Inflammatory macrophage treated with lipopolysaccharide for 1 hour (primary cell): ENCODE measurements around the gene SEC14L3.

Experiments
- DNase-seq, 2 donors: peaks; one replicate each; pipeline ENCODE4 v3.0.0-alpha.2; 2020 to 2022

SEC14L3 gene

DNA sequence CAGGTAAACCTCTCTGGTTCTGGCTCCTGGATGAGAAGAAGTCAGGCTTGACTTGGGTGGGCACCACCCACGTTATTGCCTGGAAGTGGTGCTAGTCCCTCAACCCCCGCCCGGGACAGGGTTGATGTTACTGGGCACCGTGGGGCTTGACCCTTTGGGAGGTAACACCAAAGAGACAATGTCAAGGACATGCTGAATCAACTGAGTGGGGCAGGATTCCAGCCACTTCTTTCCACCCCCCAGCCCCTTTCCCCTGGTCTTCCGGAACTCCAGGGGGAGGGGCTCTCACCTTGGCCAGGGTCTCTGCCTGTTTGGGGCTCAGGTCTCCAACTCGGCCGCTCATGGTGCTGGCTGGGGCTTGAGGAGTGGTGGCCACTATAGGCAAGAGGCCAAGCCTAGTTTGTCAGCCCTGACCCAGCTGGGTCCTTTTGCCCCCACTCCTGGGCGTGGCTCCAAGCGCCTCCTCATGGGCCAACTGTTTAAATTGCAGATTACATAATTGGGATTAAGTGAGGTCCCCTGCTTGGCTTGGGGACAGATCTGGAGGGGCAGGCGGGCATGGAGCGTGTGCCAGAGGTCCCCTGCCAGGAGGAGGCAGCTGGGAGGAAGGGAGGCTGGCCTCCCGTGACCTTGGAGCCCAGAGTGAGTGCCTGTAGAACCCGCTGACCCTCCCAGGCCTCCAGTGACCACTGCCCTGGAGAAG is at the start of gene SEC14L3:
TSS of gene SEC14L3 (minus strand) at position 402 of the 703 bp plus-strand sequence. CDS start at position 343, 59 bp downstream.
- DNase-seq, result no peak

GRCh38 chr22:30519842-30520425 is 48.1 kb upstream of the SEC14L3 start:
- DNase-seq, result no peak

- DNase-seq, result no peak
These were observed 44.9 kb upstream of the SEC14L3 start for GRCh38 chr22:30516731-30517130.

DNA sequence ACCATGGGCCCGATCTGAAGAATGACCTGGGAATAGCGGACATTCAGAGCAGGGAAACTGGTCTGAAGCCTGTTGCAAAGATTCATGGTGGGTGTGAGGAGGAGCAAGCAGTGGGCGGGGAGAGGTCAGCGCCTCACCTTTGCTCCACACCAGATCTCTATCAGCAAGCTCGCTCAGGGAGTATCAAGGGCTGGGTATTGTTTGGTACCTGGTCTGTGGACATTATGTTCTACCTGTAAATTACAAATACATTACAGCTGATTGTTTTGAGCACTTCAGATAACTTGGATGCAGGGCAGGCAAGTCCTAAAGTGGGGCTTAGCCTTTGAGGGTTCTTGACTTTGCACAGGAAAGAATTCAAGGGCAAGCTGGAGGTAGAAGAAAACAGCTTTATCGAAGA is 44.5 kb upstream of the SEC14L3 start:
- no peak for DNase-seq

GRCh38 chr22:30514252-30514651 is 42.4 kb upstream of the SEC14L3 start:
- DNase-seq, result no peak

DNA sequence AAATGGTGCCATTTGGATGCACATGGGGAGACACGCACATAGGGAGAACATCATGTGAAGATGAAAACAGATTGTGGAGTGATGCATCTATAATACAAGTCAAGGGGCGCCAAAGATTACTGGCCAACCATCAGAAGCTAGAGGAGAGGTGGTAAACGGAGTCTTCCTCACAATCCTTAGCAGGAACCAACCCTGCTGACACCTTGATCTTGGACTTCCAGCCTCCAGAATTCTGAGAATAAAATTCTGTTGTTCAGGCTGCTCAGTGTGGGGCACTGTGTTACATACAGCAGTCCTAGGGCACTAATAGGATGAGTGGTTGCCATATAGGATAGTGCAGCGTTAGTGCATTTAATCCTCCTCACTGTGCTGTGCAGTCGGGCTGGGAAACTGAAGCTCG is 41.6 kb upstream of the SEC14L3 start:
- DNase-seq, result no peak

- no peak for DNase-seq
These were observed 40.1 kb upstream of the SEC14L3 start for GRCh38 chr22:30511911-30512310.

DNA sequence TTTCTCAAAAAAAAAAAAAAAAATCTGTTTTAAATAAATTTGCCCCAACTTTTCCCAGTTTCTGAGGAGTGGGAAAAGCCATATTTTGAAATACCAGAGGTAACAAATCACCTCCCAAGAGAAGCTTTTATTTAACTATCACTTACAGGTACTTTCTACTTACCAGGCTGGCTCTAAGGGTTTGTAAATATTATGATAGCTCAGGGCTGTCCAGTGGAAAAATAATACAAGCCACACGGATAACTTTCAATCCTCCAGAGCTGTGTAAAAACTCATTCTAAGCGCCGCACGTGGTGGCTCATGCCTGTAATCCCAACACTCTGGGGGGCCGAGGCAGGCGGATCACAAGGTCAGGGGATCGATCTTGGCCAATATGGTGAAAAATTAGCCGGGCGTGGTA is 39.3 kb upstream of the SEC14L3 start:
- no peak for DNase-seq

DNA sequence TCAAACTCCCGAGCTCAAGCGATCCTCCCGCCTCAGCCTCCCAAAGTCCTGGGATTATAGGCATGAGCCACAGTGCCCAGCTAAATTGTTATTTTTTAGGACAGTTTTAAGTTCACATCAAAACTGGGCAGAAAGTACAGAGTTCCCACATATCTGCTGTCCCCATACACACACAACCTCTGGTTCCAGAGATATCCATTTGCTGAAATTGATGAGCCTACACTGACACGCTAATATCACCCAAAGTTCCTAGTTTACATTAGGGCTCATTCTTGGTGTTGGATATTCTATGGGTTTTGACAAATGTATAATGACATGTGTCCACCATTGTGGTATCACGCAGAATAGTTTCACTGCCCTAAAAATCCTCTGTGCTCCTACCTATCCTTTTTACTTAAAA is 36.4 kb upstream of the SEC14L3 start:
- DNase-seq, result no peak

- DNase-seq, result no peak
These were observed 35.9 kb upstream of the SEC14L3 start for GRCh38 chr22:30507670-30508069.

DNA sequence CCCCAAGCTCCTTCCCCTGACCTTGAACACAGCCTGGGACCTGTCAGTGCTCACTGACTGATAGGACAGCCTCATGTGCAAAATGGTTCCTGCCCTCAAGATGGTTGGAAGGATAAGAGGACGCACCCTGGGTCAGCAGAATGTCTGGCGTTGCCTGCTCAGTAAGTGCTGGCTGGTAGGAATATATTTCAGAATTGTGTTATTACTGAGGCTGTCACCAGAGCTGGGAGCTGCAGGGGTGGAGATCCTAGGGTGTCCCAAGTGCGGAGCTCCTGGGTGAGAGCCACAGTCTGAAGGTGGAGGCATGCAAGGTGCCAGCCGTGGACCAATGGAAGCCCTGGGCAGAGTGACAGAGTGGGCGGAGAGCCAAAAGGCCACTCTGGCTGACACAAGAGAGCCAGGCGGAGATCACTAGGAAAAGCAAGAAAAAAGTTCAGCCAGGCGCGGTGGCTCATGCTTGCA is 34.7 kb upstream of the SEC14L3 start:
- no peak for DNase-seq

GRCh38 chr22:30503551-30503950 is 31.7 kb upstream of the SEC14L3 start:
- DNase-seq, result no peak

DNA sequence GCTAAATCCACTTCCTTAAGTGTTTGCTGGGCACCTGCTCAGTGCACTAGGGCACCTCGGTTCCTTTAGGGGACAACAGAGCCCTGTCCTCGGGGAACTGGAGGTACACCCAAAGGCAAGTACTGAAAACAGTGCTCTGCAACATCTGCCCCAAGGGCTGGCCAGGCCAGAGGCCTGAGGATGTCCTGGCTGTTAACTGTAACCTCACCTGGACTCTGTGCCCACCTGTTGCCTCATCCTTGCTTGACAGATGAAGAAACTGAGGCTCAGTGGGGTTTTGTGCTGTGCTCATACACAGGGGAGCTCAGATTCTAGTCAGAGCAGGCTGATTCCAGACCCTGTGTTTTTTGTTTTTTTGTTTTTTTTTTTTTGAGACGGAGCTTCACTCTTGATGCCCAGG is 31.1 kb upstream of the SEC14L3 start:
- DNase-seq, result no peak

DNA sequence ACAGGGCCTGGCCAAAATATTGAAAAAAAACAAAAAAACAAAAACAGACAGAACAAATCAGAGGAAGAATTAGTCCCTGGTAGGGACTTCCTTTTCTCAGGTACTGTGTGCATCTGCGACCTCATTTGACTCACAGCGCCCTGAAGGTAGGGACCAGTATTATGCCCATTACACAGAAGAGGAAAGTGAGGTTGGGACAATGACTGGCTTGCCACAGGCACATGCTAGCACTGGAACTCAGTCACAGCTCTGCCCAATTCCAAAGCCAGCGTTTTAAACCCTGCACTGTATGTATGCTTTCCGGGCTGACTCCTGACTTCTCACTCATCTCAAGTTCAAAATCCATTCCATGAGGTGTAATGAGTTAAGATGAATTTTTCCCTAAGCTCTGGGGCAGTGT is 30.3 kb upstream of the SEC14L3 start:
- no peak for DNase-seq

- DNase-seq, result no peak
These were observed 28.8 kb upstream of the SEC14L3 start for GRCh38 chr22:30500628-30501027.

DNA sequence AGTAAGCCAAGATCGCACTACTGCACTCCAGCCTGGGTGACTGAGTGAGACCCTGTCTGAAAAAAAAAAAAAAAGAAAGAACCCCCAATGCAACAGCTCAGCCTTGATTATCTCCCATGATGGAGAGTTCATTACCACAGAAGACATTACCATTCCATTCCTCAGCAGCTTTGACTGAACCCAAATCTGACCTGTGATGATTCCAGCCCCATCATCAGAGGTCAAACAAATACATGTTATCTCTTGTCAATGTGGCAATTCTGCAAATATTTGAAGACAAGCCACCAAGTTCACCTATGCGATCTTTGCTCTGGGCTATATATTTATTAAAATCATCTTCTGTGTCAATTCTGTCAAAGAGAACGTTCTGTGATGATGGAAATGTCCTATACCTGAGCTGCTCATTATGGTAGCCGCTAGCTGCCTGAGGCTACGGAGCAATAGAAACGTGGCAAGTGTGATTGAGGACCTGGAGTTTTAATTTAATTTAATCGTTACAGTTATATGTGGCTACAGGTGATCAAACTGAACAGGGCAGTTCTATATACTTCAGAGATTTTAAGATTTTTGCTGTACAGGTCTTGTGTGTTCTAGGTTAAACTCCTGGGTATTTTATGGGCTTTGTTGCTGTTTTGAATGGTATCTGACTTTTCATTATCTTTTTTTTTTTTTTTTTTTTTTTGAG is 25.8 kb upstream of the SEC14L3 start:
- DNase-seq, result no peak

GRCh38 chr22:30495041-30495784 is 23.4 kb upstream of the SEC14L3 start:
- no peak for DNase-seq

DNA sequence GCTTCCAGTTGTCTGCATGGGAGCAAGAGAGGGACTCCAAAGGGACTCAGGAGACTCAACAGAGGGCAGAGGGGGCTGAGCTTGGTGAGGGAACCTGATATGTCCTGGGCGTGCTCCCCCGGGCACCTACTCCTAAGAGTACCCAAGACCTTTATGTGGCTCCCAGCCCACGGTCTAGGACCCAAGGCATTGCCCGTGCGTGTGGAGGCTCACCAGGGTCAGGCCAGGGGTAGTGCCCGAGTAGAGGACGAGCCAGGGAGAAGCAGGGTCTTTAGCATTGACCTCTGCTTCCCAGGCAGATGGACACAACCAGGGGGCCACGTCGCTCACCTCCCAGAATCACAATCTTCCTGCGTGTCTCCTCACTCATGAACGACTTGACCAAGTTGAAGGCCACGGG is 20.3 kb upstream of the SEC14L3 start:
- no peak for DNase-seq

- DNase-seq, result no peak
These were observed 19.6 kb upstream of the SEC14L3 start for GRCh38 chr22:30491381-30491780.

DNA sequence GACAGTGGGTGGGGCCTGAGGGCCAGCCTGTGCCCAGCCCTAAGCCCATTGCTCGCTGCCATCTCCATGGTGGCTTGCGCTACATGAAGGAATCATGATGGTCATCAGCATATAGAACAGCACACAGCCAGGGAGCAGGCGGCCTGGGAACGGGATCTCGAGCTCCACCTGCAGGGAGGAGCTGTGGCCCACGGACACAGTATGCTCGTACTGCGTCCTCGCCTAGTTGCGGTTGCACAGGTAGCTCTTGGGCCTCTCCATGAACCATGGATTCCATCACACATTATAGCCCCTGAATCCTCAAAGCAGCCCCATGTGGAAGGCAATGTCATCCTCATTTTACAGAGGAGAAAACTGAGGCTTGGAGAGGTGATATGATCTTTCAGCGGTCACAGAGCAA is 18.6 kb upstream of the SEC14L3 start:
- no peak for DNase-seq

- no peak for DNase-seq
These were observed 16.3 kb upstream of the SEC14L3 start for GRCh38 chr22:30488121-30488520.

DNA sequence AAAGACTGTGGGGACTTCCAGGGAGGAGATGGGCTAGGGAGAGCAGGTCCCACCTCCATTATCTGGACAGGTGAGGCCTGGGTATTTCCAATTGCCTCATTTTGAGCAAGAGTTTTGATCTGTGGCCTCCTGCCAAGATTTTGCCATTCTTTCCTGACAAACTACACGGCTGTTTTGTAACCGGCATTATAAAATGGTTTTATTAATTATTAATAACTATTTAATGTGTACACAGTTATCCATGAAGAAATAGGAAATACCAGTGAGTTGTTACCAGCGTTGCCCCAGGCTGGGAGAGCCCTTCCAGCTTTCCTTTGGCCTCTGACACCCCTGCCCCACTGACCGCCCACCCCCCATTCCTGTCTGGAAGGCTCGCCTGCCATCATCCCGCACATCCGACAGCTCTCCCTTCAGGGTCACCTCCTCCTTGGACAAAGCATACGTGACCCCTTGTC is 14.9 kb upstream of the SEC14L3 start:
- DNase-seq, result no peak

GRCh38 chr22:30486118-30486517 is 14.3 kb upstream of the SEC14L3 start:
- DNase-seq, result no peak
